GM18909 (cell line): ENCODE data around the gene THOC6.

Experiments used
- ATAC-seq: cut with Tn5 transposase; IDR thresholded peaks from one replicate; pipeline ENCODE4 v1.9.1; 2021; ENCODE audit warnings: mild to moderate bottlenecking; ENCODE audit not compliant: unreplicated experiment, poor library complexity

The THOC6 gene

GRCh38 chr16:3027983-3028715 lies 4.3 kb downstream of the THOC6 start:
- no peak for ATAC-seq

GRCh38 chr16:3028716-3029319 lies 5.0 kb downstream of the THOC6 start:
- no peak for ATAC-seq

- no peak for ATAC-seq
These were observed 5.8 kb downstream of the THOC6 start for GRCh38 chr16:3029491-3030221.

GRCh38 chr16:3030222-3031212 lies 6.7 kb downstream of the THOC6 start:
- no peak for ATAC-seq

GRCh38 chr16:3032624-3033023 lies 8.8 kb downstream of the THOC6 start:
- no peak for ATAC-seq

- no peak for ATAC-seq
These were observed 11.6 kb downstream of the THOC6 start for GRCh38 chr16:3035289-3035971.

GRCh38 chr16:3035972-3036725 lies 12.3 kb downstream of the THOC6 start:
- ATAC-seq: no peak

- no peak for ATAC-seq
These were observed 13.0 kb downstream of the THOC6 start, which contains the start of gene BICDL2 for GRCh38 chr16:3036726-3037315. Gene BICDL2 (minus strand): TSS chr16:3036944. CDS start chr16:3035496, 1,448 bp downstream.

- no peak for ATAC-seq
These were observed 14.4 kb downstream of the THOC6 start for GRCh38 chr16:3038256-3038655.

GRCh38 chr16:3038896-3039295 lies 15.1 kb downstream of the THOC6 start:
- ATAC-seq: no peak

- no peak for ATAC-seq
These were observed 18.5 kb downstream of the THOC6 start for GRCh38 chr16:3042376-3042775.

GRCh38 chr16:3044708-3045107 lies 20.9 kb downstream of the THOC6 start:
- no peak for ATAC-seq

- ATAC-seq: no peak
These were observed 22.2 kb downstream of the THOC6 start, which contains the start of gene MMP25 for GRCh38 chr16:3045758-3046640. Gene MMP25 (plus strand): TSS chr16:3046561. CDS start chr16:3046918, 357 bp downstream.

- ATAC-seq: no peak
These were observed 23.0 kb downstream of the THOC6 start for GRCh38 chr16:3046641-3047386.

GRCh38 chr16:3047387-3047720 lies 23.5 kb downstream of the THOC6 start:
- no peak for ATAC-seq

GRCh38 chr16:3049921-3050481 lies 26.2 kb downstream of the THOC6 start:
- ATAC-seq: no peak

- no peak for ATAC-seq
These were observed 26.7 kb downstream of the THOC6 start for GRCh38 chr16:3050487-3050886.
